SK-N-SH (cell line): ENCODE results near the gene FNDC11. TPM values are rescaled to one million over a fixed set of nuclear protein-coding genes. Genes with fewer than 3 reads are reported as not detected.

Source experiments
- CTCF ChIA-PET: fragments of 300-600, 350-600 bp; formaldehyde crosslinking; extraction: SDS; loops from one replicate; lab custom pipeline; 2021; lab: Yijun Ruan, JAX
- POLR2A ChIA-PET: fragments of 350-600 bp; sonication (Branson Sonifier 250); formaldehyde crosslinking; extraction: SDS; loops from one replicate; lab custom pipeline; 2020; ENCODE audit warnings: antibody characterized with exemption, inconsistent platforms; lab: Yijun Ruan, JAX
- DNase-seq: peaks from one replicate; pipeline ENCODE4 v3.0.0; 2012
- H2AFZ ChIP-seq: fragments of 200-600 bp; sonication (generic); 2 replicates; pipeline ENCODE4 v1.8.1; 2016; ENCODE audit warnings: antibody characterized with exemption, mild to moderate bottlenecking, low read depth
- H3F3A ChIP-seq: fragments of 200-600 bp; sonication (generic); replicated peaks from 2 replicates; pipeline ENCODE3; 2016; ENCODE audit warnings: antibody characterized with exemption, mild to moderate bottlenecking; ENCODE audit not compliant: insufficient read depth
- H3K27ac ChIP-seq, 2 experiments: fragments of 200-500 bp in 1 of 2; fragments of 200-600 bp in 1 of 2; sonication (Bioruptor generic) in 1 of 2; sonication (generic), shearing (Covaris generic) in 1 of 2; 2 replicates each; pipeline versions ENCODE4 v1.5.1 to v1.6.1; 2014 to 2016; ENCODE audit warnings: low read depth in 2 of 2, inconsistent platforms in 1 of 2, low read length in 1 of 2, mild to moderate bottlenecking in 1 of 2, mixed read lengths in 1 of 2
- H3K27me3 ChIP-seq: fragments of 200-600 bp; sonication (generic), shearing (Covaris generic); 2 replicates; pipeline ENCODE4 v1.6.1; 2016; ENCODE audit warnings: mixed run types; ENCODE audit not compliant: insufficient read depth
- H3K36me3 ChIP-seq, 2 experiments: fragments of 200-500 bp in 1 of 2; fragments of 200-600 bp in 1 of 2; sonication (Bioruptor generic) in 1 of 2; sonication (generic) in 1 of 2; replicated peaks in 1 of 2; 2 replicates each; pipeline versions ENCODE3 to v1.5.1; 2014 to 2016; ENCODE audit warnings: low read length in 1 of 2, mild to moderate bottlenecking in 1 of 2; ENCODE audit not compliant: insufficient read depth in 2 of 2, control insufficient read depth in 1 of 2
- H3K4me1 ChIP-seq, 2 experiments: fragments of 200-500 bp in 1 of 2; fragments of 200-600 bp in 1 of 2; sonication (Bioruptor generic) in 1 of 2; sonication (generic), shearing (Covaris generic) in 1 of 2; 2 replicates each; pipeline versions ENCODE4 v1.5.1 to v1.6.1; 2014 to 2016; ENCODE audit warnings: low read depth in 1 of 2, low read length in 1 of 2, mixed run types in 1 of 2; ENCODE audit not compliant: insufficient read depth in 2 of 2, control insufficient read depth in 1 of 2
- H3K4me2 ChIP-seq: fragments of 200-600 bp; sonication (generic), shearing (Covaris generic); 2 replicates; pipeline ENCODE4 v1.6.1; 2017; ENCODE audit warnings: mixed run types
- H3K4me3 ChIP-seq, 2 experiments: fragments of 200-500 bp in 1 of 2; fragments of 200-600 bp in 1 of 2; sonication (Bioruptor generic) in 1 of 2; sonication (generic), shearing (Covaris generic) in 1 of 2; 2 replicates each; pipeline versions ENCODE4 v1.5.1 to v1.8.1; 2014 to 2016; ENCODE audit warnings: low read depth in 2 of 2, inconsistent platforms in 1 of 2, low read length in 1 of 2, mild to moderate bottlenecking in 1 of 2, mixed read lengths in 1 of 2, moderate library complexity in 1 of 2
- H3K79me2 ChIP-seq: fragments of 200-600 bp; sonication (generic); 2 replicates; pipeline ENCODE4 v1.8.1; 2017; ENCODE audit warnings: mild to moderate bottlenecking; ENCODE audit not compliant: insufficient read depth
- H3K9ac ChIP-seq: fragments of 200-600 bp; sonication (generic); 2 replicates; pipeline ENCODE4 v1.6.1; 2017; ENCODE audit warnings: mixed run types
- H3K9me2 ChIP-seq: fragments of 200-600 bp; sonication (generic); 2 replicates; pipeline ENCODE4 v1.6.1; 2017; ENCODE audit warnings: mixed run types
- H3K9me3 ChIP-seq: fragments of 200-600 bp; sonication (generic); 2 replicates; pipeline ENCODE4 v1.6.1; 2017; ENCODE audit warnings: mixed run types, mild to moderate bottlenecking, moderate library complexity
- H4K20me1 ChIP-seq: fragments of 200-600 bp; sonication (generic); 2 replicates; pipeline ENCODE4 v1.6.1; 2017; ENCODE audit warnings: mild to moderate bottlenecking, mixed run types; ENCODE audit not compliant: insufficient read depth
- CTCF ChIP-seq: fragments of 200-600 bp; sonication (generic); IDR thresholded peaks from 2 replicates; pipeline ENCODE4 v1.6.1; 2017; ENCODE audit warnings: antibody characterized with exemption, mild to moderate bottlenecking, moderate library complexity
- EP300 ChIP-seq, 2 experiments: IDR thresholded peaks; 2 replicates each; pipeline versions ENCODE4 v1.4.0 to v1.6.1; 2012; ENCODE audit warnings: borderline replicate concordance in 1 of 2, low read depth in 1 of 2, low read length in 1 of 2
- FOXJ3 ChIP-seq: sonication (generic); formaldehyde crosslinking; IDR thresholded peaks from 2 replicates; pipeline ENCODE4 v1.5.1; 2020; ENCODE audit warnings: mild to moderate bottlenecking, missing genetic modification reagents
- FOXM1 ChIP-seq: IDR thresholded peaks from 2 replicates; pipeline ENCODE4 v1.4.0; 2012; ENCODE audit warnings: low read depth, mild to moderate bottlenecking
- GABPA ChIP-seq: IDR thresholded peaks from 2 replicates; pipeline ENCODE4 v1.4.0; 2012; ENCODE audit warnings: low read depth, mild to moderate bottlenecking
- IRF3 ChIP-seq: fragments of 150-350 bp; IDR thresholded peaks from 2 replicates; pipeline ENCODE4 v1.6.1; 2016; ENCODE audit warnings: mild to moderate bottlenecking, low read depth, low read length
- JUND ChIP-seq: IDR thresholded peaks from 2 replicates; pipeline ENCODE4 v1.4.0; 2012
- MAX ChIP-seq: IDR thresholded peaks from 2 replicates; pipeline ENCODE4 v1.4.0; 2012; ENCODE audit warnings: low read depth
- MEF2A ChIP-seq: IDR thresholded peaks from 2 replicates; pipeline ENCODE4 v1.4.0; 2012; ENCODE audit warnings: low read depth, borderline replicate concordance
- PBX3 ChIP-seq: IDR thresholded peaks from 2 replicates; pipeline ENCODE4; 2012
- RAD21 ChIP-seq: IDR thresholded peaks from 2 replicates; pipeline ENCODE4 v1.6.1; 2012; ENCODE audit warnings: mild to moderate bottlenecking, low read length
- REST ChIP-seq: IDR thresholded peaks from 2 replicates; pipeline ENCODE4 v1.6.1; 2012; ENCODE audit warnings: mild to moderate bottlenecking, low read depth, low read length, moderate library complexity
- RFX5 ChIP-seq: IDR thresholded peaks from 2 replicates; pipeline ENCODE4 v1.6.1; 2012; ENCODE audit warnings: mild to moderate bottlenecking, improper control_type of control experiment, low read length
- RXRA ChIP-seq: IDR thresholded peaks from 2 replicates; pipeline ENCODE4 v1.4.0; 2012; ENCODE audit warnings: low read depth, mild to moderate bottlenecking, borderline replicate concordance
- TCF12 ChIP-seq: IDR thresholded peaks from 2 replicates; pipeline ENCODE4 v1.4.0; 2012
- USF2 ChIP-seq: fragments of 150-350 bp; IDR thresholded peaks from 2 replicates; pipeline ENCODE4 v1.6.1; 2017; ENCODE audit warnings: antibody characterized with exemption, low read length, low read depth, borderline replicate concordance
- YY1 ChIP-seq: IDR thresholded peaks from 2 replicates; pipeline ENCODE4 v1.4.0; 2012; ENCODE audit warnings: low read depth, mild to moderate bottlenecking
- WGBS: methylation state at CpG from one replicate; pipeline ENCODE4 v1.1.6; 2017; ENCODE audit warnings: low lambda C conversion rate; 5-methylcytosine and 5-hydroxymethylcytosine counted together
- polyA plus RNA-seq, 3 experiments: library from polyadenylated mRNA; depleted of rRNA; stranded (reverse); fragments of >200 nt; gene quantifications; 2 replicates each; pipeline ENCODE4 v1.2.3, GENCODE V29; 2012

The FNDC11 gene
- polyA plus RNA-seq, 1 of the 3 experiments (the other 2 are of a cell fraction) = 5.5 TPM

GRCh38 chr20:63590218-63591146, 36.5 kb downstream of the FNDC11 start:
- 92% methylated on average over 30 of the region's 52 CpGs for WGBS
- H3K9me2 ChIP-seq = no peaks in the 10 kb centered on the region
- no peaks in the 10 kb centered on the region for H3K27me3 ChIP-seq
- H3K9me3 ChIP-seq = no peaks in the 10 kb centered on the region
- POLR2A ChIA-PET = no interaction called here
- no peaks in the 10 kb centered on the region for H3F3A ChIP-seq
- CTCF ChIA-PET = interaction anchor here (1.5 kb wide), 1 partner anchor 17 kb away, joined by 4 read pairs; no protein-coding TSS in a partner anchor
- no peak for DNase-seq
- H3K36me3 ChIP-seq = peaks cover 0 to 16% of the 10 kb centered on the region in 2 experiments
- no peak overlapping the region for H3K4me3 ChIP-seq
- H3K9ac ChIP-seq = no peak overlapping the region
- H2AFZ ChIP-seq = no peak overlapping the region
- TF ChIP-seq YY1 (no peak), GABPA (no peak)
- no peaks in the 10 kb centered on the region for H3K4me1 ChIP-seq
- H3K4me2 ChIP-seq = no peak overlapping the region
- H4K20me1 ChIP-seq = no peaks in the 10 kb centered on the region
- H3K79me2 ChIP-seq = no peaks in the 10 kb centered on the region
- H3K27ac ChIP-seq = no peak overlapping the region

GRCh38 chr20:63591147-63591533, 37.2 kb downstream of the FNDC11 start:
- POLR2A ChIA-PET = no interaction called here
- no peak for DNase-seq
- no peak overlapping the region for H3K9ac ChIP-seq
- CTCF ChIA-PET = interaction anchor here (1.5 kb wide), 1 partner anchor 18 kb away, joined by 4 read pairs; no protein-coding TSS in a partner anchor
- H3K79me2 ChIP-seq = no peaks in the 10 kb centered on the region
- H4K20me1 ChIP-seq = no peaks in the 10 kb centered on the region
- H3K4me1 ChIP-seq = no peaks in the 10 kb centered on the region
- 98% methylated on average over 4 of the region's 4 CpGs for WGBS
- H3K4me3 ChIP-seq = no peak overlapping the region
- no peaks in the 10 kb centered on the region for H3K9me2 ChIP-seq
- peaks cover 0 to 16% of the 10 kb centered on the region in 2 experiments for H3K36me3 ChIP-seq
- H3K27me3 ChIP-seq = no peaks in the 10 kb centered on the region
- no peaks in the 10 kb centered on the region for H3K9me3 ChIP-seq
- H3F3A ChIP-seq = no peaks in the 10 kb centered on the region
- H3K4me2 ChIP-seq = no peak overlapping the region
- no peak overlapping the region for H2AFZ ChIP-seq
- no peak overlapping the region for H3K27ac ChIP-seq
- TF ChIP-seq REST (no peak), FOXM1 (no peak), RFX5 (no peak), YY1 (no peak), FOXJ3 (no peak), MEF2A (no peak), EP300 (IDR thresholded peaks at IDR 0.05; ENCODE audit: borderline replicate concordance in 1 of 2, low read depth in 1 of 2, low read length in 1 of 2) (no peak), PBX3 (no peak), RAD21 (no peak), MAX (no peak), JUND (no peak), CTCF (no peak), TCF12 (no peak), RXRA (no peak), GABPA (no peak), IRF3 (no peak), USF2 (no peak)
